Measurements from ENCODE around the gene HDAC9.

The HDAC9 gene

DNA sequence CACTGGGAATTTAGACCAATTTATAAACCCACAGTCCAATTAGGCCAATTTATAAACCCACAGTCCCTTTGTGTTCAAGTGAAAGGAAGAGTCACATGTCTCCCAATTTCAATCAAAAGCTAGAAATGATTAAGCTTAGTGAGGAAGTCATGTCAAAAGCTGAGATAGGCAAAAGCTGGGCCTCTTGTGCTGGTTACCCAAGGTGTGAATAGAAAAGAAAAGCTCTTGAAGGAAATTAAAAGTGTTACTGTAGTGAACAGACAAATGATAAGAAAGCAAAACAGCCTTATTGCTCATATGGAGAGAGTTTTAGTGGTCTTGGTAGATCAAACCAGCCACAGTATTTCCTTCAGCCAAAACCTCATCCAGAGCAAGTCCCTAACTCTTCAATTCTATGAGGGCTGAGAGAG, 245.0 kb downstream of the HDAC9 start:
- DNase-seq, result no peak

DNA sequence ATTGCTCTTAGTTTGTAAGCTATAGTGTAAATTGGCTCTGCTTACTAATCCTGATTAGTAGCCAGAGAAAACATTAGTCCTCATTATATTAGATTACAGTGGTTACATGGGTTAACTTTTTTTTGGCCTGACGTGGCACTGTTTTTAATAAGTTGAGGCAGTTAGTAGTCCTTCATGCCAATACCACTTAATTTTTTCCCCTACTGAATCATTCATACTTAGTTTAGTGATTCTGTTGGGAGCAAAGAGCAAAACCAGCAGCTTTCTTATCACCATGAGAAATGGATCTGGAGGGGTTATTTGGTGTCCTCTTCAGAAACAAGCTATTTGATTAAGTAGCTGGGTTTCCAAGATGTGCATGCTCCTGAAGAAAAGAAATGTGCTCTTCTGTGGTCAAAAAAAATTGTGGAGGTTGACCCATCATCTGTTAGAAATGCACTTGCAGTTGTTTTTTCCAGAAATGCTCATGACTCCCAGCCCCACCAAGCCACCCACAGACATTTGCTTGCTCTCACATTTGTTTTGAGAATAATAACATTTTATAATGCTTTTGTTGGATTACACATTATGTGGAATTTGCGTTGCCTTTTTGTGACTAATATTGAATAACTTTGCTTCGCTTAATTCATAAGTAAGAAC, 258.5 kb downstream of the HDAC9 start:
- DNase-seq, result no peak

DNA sequence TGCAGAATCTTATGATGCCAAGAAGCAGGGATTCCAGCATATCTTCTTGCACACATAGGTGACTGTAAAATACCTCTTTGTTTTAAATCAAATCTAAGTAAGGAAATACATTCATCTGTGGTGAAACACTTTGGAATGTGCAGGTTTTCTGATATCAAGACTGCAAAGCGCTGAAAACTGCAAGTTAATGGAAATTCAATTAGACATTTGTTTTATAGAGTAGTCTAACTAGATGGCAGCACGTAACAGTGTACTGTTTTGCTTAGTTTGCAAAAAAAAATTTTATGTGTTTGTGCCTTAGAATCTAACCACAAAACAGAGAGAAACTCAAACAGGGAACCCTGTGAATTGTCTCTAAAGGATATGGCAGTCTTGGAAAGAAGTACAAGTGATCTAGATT, 259.2 kb downstream of the HDAC9 start:
- DNase-seq, result no peak

DNA sequence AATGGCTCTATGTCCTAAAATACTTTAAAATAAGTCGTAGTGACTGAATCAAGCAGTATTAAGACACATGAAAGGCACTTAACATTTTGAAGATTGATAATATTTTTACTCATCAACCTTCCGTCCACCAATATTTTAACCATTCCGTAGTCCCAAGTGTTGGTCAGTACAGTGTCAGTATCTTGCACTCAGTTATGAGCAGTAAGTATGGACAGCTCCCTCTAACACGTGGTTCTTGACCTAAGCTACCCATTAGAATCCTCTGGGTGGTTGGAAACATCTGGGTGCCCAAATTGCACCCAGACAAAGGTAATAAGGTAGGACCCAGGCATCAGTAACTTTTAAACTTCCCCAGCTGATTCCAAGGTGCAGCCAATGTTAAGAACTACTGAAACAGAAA, 260.2 kb downstream of the HDAC9 start:
- no peak for DNase-seq

DNA sequence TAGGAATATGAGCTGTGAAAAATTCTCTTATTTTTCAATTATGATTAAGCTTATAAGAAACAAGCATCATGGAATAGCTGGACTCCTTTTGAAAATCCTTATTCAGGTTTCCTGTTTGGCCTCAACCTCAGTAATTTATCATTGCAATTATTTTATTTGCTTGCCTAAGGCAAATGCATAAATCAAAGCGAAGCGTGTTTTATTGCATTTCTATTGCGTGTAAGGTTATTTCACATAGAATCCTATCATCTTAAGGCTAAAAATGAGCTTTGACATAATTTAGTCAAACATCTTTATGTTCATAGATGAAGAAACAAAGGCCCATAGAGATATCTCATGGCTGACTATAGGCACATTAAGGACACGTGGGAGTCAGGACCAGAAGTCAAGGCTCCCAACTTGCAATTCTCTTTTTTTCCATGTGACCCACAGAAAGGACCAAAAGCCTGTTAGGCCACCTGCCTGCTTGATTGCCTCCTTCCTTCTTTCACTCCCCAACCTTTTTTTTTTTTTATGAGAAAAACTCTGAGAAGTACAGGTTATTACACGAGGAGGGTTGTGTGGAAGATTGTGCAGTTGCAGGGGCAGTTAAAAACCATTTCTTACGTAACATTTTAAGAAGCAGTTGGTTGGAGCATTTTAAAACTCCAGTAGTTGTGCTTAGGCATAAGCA, 261.0 kb downstream of the HDAC9 start:
- DNase-seq, result no peak

DNA sequence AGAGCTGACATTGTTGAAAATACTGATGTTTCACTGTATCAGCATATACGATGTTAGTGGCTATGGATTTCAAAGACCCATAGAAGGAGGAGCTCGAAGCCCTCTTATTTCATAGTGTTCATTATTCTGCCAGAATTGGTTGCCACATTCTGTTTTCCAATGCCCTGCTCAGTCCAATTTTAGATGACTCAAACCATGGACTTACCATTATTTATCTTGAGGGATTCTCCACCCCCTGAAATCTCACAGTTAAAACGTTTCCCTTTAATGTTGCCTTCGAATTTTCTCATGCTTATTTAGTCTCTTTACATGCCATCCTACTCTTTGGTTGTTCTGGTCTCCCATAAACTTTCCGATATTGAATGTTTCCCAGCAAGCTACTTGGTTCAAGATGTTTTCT, 264.5 kb downstream of the HDAC9 start:
- DNase-seq, result no peak

DNA sequence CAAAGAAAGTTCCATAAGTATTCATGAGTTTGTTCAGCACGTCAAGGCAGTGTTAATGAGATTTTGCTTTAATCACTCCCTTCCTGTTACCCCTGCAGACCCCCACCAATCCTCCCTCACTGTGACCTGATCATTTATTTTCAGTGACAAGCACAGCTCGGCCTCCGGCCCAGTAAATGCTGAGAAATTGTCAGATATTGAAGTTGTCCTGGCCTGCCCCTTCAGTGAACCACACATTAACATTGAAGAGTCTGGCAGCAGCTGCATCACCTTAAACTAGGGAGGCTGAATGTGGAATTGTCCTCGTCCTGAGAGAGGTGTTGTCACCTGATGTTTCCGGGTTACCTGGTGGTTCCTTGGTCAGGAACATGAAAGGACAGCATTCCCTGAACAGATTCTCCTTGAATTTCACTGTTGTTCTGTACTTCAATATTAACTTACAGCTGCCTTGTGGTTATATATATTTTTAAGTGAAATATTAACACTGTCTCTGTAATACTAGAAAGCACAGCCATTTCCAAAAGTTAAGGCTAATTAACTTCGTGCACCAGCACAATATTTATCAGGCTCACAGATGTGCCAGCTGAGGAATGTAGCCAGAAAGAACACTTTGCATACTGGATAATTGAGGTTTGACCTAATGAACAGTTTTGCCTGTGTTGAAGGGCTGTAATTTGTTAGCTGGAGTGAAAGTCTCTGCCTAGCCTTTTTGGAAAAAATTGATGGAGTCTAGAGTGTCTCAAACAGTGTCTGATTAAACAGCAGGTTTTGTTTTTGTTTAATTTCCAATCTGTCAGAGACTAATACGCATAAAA, 265.3 kb downstream of the HDAC9 start:
- no peak for DNase-seq

DNA sequence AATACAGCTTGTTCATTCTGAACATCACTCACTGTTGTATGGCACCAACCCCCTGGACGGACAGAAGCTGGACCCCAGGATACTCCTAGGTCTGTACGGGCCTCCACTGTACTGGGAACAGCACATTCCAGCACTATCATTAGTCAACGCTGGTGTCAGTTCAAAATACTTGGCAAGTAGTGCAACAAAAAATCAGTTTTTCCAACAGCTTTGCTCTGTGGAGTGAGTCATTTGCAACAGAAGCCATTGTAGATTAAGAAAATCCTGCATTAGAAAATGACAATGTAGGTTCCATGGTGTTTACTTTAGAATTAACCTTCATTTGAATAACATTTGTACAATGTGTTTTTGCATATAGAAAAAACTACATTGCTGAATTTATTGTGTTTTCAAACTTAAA, 266.6 kb downstream of the HDAC9 start:
- no peak for DNase-seq

DNA sequence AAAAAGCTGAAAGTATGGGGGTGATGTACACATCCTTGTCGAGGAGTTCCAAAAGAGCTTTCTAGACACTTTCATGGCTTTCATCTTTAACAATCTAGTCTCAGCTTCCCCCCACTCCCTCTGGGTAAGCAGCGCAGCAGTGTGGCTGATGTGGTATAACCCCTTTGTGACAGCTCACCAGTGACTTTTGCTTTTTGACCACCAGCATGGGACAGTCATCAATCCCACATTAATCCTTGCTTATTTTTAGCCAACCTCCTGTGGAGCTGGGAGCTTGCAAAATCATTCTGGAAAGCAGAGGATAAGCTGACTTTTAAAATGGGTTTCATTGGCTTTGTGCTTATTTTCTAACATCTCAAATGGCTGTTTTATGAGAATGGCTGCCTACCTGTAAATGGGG, 272.7 kb downstream of the HDAC9 start:
- no peak for DNase-seq

DNA sequence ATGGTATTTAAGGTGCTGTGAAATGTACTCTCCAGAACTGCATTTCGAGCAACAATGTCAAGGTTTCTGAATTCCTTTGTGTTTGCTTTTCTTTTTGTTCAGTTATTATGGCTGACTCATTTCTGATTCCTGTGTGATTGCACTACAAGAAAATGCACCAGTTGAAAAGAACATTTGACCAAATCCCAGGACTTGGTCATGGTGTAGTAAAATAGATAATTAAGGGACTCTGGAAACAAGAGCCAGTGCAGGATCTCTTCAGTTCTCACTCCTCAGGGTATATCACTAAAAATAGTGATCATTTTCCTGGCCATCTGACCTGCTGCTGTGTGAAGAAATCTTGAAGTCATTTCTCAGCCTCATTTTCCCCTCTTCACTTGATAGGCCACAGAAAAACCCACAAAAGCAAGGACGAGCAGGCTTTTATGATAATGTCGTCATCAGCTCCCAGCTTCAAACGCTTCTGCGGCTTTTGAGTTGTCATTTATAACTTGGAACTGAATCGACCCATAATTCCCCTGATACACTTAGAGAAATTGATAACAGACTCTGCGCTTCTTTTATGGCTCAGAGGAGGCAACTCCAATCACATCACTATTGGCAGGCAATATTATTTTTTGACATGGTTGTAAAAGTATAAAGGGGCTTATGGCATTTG, 274.7 kb downstream of the HDAC9 start:
- no peak for DNase-seq

DNA sequence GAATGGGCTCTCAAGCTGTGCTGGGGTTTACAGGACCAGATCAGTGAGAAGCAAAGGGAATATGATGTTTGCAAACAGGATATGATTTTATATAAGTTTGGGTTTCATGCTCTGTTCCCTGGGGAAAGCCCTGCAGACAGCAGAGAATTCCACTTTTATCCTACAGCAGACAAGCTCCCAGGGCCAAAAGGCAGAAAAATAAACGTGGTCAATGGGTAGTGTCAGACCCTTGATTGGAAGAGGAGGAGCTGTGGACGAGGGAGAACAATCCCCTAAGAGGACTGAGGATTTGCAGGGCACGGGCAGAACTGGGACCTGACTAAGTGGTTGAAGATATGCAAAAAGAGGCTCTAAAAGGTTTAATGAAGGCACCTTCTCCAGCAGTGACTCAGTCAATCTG, 275.3 kb downstream of the HDAC9 start:
- DNase-seq, result no peak

DNA sequence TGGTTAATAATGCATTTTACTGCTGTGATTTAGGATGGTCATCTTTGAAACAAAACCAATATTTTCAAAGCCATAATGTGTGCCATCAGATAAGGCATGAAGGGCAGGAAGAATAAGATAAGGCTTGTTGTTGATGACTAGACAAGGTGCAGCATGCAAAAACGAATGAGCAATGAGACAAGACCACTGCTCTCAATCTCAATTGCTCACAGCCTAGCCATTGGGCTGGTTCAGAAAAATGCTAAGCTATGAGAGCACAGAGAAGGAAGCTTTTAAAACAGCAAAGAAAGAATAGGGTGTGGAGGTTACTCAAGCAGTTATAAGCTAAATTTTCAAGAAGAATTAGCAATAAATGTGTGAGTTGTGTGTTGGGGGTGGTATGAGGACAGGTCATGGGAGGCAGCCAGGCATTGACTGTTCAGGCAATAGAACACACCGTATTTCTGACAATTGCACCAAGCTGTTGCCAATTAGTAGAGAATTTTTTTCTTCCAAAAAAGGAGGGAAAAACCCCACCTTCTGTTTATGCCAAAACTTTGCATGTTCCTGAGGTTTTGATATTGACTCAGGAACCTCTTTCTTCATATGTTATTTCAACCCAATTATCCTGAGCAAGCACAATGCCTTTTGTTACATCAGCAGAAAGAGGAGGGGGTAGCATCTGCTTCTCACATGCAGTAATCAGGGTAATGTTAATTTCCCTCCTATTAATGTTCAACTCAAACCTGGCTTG, 276.5 kb downstream of the HDAC9 start:
- DNase-seq, result no peak

DNA sequence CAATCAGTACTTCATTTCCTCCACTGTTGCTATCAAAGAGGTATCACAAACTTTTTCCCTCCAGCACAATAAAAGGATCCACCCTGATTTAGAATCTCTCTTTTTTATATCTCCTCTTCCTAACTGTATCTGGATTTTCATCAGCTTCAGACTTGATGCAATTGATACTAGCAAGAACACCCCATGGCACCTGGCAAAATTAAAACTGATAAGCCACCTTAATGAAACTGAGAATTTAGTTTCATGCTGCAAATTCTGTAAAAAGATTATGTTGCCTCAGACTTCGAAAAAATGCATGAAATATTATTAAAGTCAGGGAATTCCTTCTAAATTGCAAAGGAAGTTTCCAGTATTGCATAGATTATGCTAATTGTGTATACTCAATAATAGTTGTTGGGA, 277.0 kb downstream of the HDAC9 start:
- DNase-seq, result no peak

DNA sequence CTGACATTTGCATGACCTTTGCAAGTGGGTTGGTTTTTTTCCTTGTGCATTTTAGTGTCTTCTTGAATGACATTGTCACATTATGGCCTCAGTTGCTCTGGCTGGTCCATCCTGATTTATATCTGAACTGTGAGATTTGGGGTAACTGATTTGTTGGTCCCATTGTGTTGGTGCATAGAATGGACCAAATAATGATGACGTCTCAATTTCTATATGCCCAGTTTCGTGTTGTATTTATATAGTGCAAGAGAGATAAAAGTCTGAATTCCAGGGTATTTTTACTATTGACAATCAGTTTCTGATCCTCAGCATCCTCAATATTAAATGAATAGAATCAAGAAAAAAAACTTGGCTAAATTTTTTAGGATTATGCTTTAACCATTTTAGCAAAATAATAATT, 281.8 kb downstream of the HDAC9 start:
- DNase-seq, result no peak

DNA sequence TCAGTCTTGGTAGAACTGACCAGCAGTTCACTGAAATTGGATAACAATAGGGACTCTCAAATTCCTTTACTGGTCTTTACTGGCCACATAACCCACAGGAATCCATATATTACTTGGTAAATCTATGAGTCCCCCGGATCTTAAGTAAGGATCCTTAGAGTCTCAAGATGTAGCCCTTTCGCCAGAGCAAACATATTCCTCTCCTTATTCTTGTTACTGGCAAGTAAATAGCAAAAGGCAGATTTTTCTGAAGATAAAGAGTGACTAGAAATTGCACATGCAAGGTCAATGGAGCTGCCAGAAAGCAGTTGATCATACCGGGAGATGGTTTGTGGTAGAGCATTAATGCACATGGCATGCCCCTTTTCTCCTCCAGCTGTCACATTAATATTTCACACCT, 283.0 kb downstream of the HDAC9 start:
- no peak for DNase-seq

DNA sequence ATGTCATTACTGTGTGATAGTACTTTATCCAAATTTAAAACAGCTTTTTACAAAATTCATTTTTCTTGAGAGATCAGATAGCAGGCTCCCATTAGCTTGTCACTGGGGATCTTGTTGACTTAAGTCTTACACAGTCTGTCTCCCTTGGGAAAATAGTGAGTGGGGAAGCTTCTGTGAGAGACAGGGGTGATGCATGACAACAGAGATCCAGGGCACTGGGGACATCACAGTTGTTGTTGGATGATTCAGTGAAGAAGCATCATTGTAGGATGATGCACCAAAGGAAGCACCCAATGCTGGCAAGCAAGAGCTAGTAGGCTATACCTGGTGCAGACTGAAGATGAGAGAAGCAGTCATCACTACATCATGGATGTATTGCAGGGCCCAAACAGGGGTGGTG, 284.7 kb downstream of the HDAC9 start:
- no peak for DNase-seq

DNA sequence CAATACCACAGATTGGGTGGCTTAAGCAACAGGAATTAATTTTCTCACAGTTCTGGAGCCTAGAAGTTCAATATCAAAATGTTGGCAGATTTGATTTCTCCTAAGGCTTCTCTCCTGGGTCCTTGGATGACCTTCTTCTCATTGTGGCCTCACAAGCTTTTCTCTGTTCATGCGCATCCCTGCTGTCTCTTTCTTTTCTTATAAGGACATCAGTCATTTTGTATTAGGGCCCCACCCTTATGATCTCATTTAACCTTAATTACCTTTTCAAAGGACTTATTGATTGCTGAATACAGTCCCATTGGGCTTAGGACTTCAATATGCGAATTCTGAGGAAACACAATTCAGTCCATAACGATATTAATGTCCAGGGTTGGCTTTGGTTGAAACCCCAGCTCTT, 285.4 kb downstream of the HDAC9 start:
- no peak for DNase-seq

DNA sequence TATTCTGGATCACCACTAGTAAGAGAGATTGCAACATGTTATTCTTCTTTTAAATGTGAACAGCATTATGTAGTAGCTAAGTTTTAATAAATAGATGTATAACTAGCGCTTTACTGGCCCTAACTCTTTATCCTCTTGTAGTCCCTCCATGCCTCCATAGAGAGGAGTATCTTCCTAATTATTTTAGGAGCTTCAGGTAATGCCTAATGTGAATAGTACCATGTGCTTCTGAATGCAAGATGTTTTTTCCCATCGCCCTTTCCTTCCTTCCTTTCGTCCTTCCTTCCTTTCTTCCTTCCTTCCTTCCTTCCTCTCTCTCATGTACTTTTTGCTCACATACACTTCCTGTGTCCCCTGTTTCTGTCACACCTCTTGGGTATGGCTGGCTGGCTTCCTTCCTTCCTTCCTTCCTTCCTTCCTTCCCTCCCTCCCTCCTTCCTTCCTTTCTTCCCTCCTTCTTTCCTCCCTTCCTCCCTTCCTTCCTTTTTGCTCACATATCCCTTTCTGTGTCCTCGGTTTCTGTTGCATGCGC, 290.7 kb downstream of the HDAC9 start:
- no peak for DNase-seq

DNA sequence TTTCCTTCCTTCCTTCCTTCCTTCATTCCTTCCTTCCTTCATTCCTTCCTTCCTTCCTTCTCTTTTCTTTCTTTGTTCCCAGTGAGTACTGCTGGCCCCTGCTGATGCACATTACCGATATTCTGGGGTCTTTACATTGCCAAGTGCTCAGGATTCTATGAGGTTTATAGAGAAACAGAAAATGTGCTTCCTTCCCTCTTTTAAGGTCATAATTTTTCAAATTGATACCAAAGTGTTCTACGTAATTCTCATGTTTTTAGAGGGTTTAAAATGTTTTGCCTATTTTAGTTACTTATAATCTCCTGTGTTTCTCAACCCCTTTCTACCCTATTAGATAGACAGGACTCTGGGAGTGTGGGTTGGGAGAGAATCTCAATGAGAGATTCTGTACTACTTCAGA, 291.2 kb downstream of the HDAC9 start:
- DNase-seq, result no peak

DNA sequence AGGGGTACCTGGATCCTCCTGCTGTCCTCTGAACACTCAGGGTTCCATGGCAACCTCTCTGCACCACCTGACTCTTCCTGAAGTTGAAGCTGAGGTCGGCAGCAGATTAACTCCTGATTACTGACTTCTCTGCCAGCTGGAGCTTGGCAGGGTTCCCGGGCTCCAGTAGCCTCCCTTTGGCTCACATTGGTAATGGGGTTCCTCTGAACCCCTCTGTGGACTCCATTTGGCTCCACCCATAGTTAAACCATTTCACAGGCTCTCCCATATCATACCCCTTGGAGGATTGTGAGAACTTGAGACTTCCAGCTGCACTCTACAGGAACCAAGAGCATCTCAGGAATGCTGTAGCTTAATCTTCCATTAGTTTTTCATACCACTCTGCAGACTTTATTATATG, 292.5 kb downstream of the HDAC9 start:
- DNase-seq, result no peak

DNA sequence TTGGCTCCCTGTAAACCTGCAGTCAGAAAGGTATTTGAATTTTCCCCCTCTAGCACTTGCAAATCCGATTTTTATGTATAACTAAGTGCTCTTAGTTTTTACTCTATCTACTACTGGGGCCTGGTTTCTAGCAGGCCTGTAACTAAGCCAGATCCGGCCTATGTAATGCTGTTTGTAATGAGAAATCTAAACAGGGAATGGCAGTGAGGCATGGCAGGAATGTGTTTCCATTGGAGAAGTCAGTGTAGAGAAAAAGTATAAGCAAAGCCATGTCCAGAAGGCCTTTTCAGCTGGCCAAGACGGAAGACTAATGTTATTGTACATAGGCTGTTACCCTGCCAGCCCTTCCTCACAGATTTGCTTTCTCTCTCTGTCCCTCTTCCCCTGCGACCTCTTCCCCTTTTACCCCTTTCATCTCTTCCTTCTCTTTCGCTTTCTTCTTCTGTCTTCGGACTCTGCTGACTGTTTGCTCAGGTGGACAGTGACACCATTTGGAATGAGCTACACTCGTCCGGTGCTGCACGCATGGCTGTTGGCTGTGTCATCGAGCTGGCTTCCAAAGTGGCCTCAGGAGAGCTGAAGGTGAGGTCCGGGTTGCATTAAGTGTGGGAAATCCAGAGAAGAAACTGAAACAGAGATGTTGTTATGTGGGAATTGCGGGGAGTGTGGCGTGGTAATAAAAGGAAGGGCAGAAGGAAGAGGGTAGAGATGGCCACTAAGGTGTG, 297.5 kb downstream of the HDAC9 start:
- DNase-seq, result no peak

DNA sequence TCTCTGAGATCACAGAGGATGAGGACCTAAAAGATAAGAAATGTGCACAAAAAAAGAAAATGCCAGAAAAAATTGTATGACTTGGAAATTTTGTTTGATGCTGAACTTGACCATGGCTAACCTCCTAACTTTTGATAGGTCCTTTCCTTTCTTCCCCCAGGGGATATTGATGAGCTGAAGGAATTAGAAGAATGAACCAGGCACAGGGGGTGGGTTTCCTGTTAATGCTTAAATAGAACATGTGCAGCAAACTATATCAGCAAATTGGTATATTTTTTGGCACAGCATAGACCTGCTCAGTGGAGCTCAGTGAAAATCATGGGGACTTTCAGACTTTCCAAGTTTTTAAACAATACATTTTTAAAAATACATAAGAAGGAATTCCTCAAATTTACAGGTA, 300.7 kb downstream of the HDAC9 start:
- DNase-seq, result no peak
